NCI-H524 treated with DMSO at 0.1 percent for 48 hours (cell line): ENCODE measurements around the gene RHOA.

Source experiments
- DNase-seq: peaks from one replicate; lab custom pipeline; 2025; lab: John Stamatoyannopoulos, UW

Gene RHOA

GRCh38 chr3:49411968-49412631 lies at the start of gene RHOA, which contains the start of gene TCTA:
TSS of gene RHOA (minus strand) at chr3:49411976. CDS start at chr3:49375589, 36,387 bp downstream.
TSS of gene TCTA (plus strand) at chr3:49412423. CDS start at chr3:49412427, 4 bp downstream.
- DNase-seq = peak; percentile 90

- no peak for DNase-seq
Measured at GRCh38 chr3:49460956-49461355, 49.2 kb upstream of the RHOA start.

- no peak for DNase-seq
Measured at GRCh38 chr3:49460188-49460890, 48.6 kb upstream of the RHOA start.

GRCh38 chr3:49456466-49456865 lies 44.7 kb upstream of the RHOA start:
- no peak for DNase-seq

GRCh38 chr3:49454898-49455681 lies 43.3 kb upstream of the RHOA start:
- no peak for DNase-seq

- DNase-seq = no peak
Measured at GRCh38 chr3:49454458-49454857, 42.7 kb upstream of the RHOA start.

GRCh38 chr3:49453621-49454020 lies 41.8 kb upstream of the RHOA start:
- DNase-seq = no peak

GRCh38 chr3:49445391-49445790 lies 33.6 kb upstream of the RHOA start:
- no peak for DNase-seq

- DNase-seq = no peak
Measured at GRCh38 chr3:49434731-49435130, 23.0 kb upstream of the RHOA start.

GRCh38 chr3:49428752-49429080 lies 16.9 kb upstream of the RHOA start:
- DNase-seq = no peak

GRCh38 chr3:49427586-49427985 lies 15.8 kb upstream of the RHOA start:
- DNase-seq = no peak

- no peak for DNase-seq
Measured at GRCh38 chr3:49424816-49425215, 13.0 kb upstream of the RHOA start.

- no peak for DNase-seq
Measured at GRCh38 chr3:49422379-49423248, 10.8 kb upstream of the RHOA start, which contains the start of gene AMT. TSS of gene AMT (minus strand) at chr3:49422473. CDS start at chr3:49422450, 23 bp downstream.

- DNase-seq = no peak
Measured at GRCh38 chr3:49421890-49422378, 10.2 kb upstream of the RHOA start.

GRCh38 chr3:49417516-49418120 lies 5.8 kb upstream of the RHOA start:
- no peak for DNase-seq

GRCh38 chr3:49416867-49417266 lies 5.1 kb upstream of the RHOA start:
- DNase-seq = no peak

GRCh38 chr3:49415931-49416601 lies 4.3 kb upstream of the RHOA start:
- DNase-seq = no peak

GRCh38 chr3:49414753-49415152 lies 3.0 kb upstream of the RHOA start:
- no peak for DNase-seq

GRCh38 chr3:49413338-49413734 lies 1.6 kb upstream of the RHOA start:
- DNase-seq = no peak

- DNase-seq = no peak
Measured at GRCh38 chr3:49412632-49413337, 1.0 kb upstream of the RHOA start.
